ENCODE results near the gene DNAH2. TPM values are rescaled to one million over a fixed set of nuclear protein-coding genes. Genes with fewer than 3 reads are reported as not detected.

The DNAH2 gene
- polyA plus RNA-seq, 1 donor from 2014 or later: 2.0 TPM

GRCh38 chr17:7705269-7706255, 12.0 kb upstream of the DNAH2 start:
- peaks cover 37% of the 10 kb centered on the region for H3K79me2 ChIP-seq (replicated peaks; ENCODE audit: insufficient read depth, low read length)
- H3F3A ChIP-seq (ENCODE audit: insufficient read depth, low read length, poor library complexity, severe bottlenecking): peaks cover 6% of the 10 kb centered on the region
- H3K27me3 ChIP-seq (ENCODE audit: insufficient read depth, low read depth, low read length): no peaks in the 10 kb centered on the region
- peak overlapping the region; percentile 93 for H3K9ac ChIP-seq (ENCODE audit: low read length)
- no peak for TF ChIP-seq REST (IDR thresholded peaks at IDR 0.05; ENCODE audit: borderline replicate concordance)
- no peak for TF ChIP-seq TAF1 (IDR thresholded peaks at IDR 0.05; ENCODE audit: low read depth)
- TF ChIP-seq MXI1 (conservative IDR thresholded peaks at IDR 0.05; ENCODE audit: poor library complexity, severe bottlenecking): peak; percentile 43
- peak overlapping the region; percentile 97 for H3K4me2 ChIP-seq (ENCODE audit: low read length)
- H4K20me1 ChIP-seq (ENCODE audit: insufficient read depth): peaks cover 3% of the 10 kb centered on the region
- H3K4me3 ChIP-seq (ENCODE audit: low read length): peak overlapping the region; percentile 98
- H3K36me3 ChIP-seq (ENCODE audit: insufficient read depth, low read length): no peaks in the 10 kb centered on the region
- peak overlapping the region; percentile 95 for H3K27ac ChIP-seq (ENCODE audit: low read length)
- H3K9me3 ChIP-seq (ENCODE audit: low read length): no peaks in the 10 kb centered on the region
- H3K9me2 ChIP-seq (ENCODE audit: insufficient read depth, low read length): no peaks in the 10 kb centered on the region
- H2AFZ ChIP-seq (ENCODE audit: low read depth, low read length): peak overlapping the region; percentile 81

GRCh38 chr17:7706631-7707354, 10.8 kb upstream of the DNAH2 start:
- peaks cover 3% of the 10 kb centered on the region for H4K20me1 ChIP-seq (ENCODE audit: insufficient read depth)
- no peaks in the 10 kb centered on the region for H3K9me3 ChIP-seq (ENCODE audit: low read length)
- H3K9ac ChIP-seq (ENCODE audit: low read length): peak overlapping the region; percentile 93
- H3K79me2 ChIP-seq (replicated peaks; ENCODE audit: insufficient read depth, low read length): peaks cover 37% of the 10 kb centered on the region
- no peaks in the 10 kb centered on the region for H3K9me2 ChIP-seq (ENCODE audit: insufficient read depth, low read length)
- no peak overlapping the region for H2AFZ ChIP-seq (ENCODE audit: low read depth, low read length)
- no peak for TF ChIP-seq MXI1 (conservative IDR thresholded peaks at IDR 0.05; ENCODE audit: poor library complexity, severe bottlenecking)
- TF ChIP-seq RAD21 (conservative IDR thresholded peaks at IDR 0.05): no peak
- TF ChIP-seq SMC3 (conservative IDR thresholded peaks at IDR 0.05; ENCODE audit: poor library complexity): no peak
- TF ChIP-seq EZH2 (IDR thresholded peaks at IDR 0.05; ENCODE audit: borderline replicate concordance, insufficient read depth, low read length, poor library complexity, severe bottlenecking): no peak
- no peak for TF ChIP-seq TAF1 (IDR thresholded peaks at IDR 0.05; ENCODE audit: low read depth)
- TF ChIP-seq REST (IDR thresholded peaks at IDR 0.05; ENCODE audit: borderline replicate concordance): no peak
- TF ChIP-seq EP300 (conservative IDR thresholded peaks at IDR 0.05; ENCODE audit: poor library complexity, severe bottlenecking): no peak
- TF ChIP-seq POLR2AphosphoS5 (IDR thresholded peaks at IDR 0.05): no peak
- TF ChIP-seq, protein P1, sequence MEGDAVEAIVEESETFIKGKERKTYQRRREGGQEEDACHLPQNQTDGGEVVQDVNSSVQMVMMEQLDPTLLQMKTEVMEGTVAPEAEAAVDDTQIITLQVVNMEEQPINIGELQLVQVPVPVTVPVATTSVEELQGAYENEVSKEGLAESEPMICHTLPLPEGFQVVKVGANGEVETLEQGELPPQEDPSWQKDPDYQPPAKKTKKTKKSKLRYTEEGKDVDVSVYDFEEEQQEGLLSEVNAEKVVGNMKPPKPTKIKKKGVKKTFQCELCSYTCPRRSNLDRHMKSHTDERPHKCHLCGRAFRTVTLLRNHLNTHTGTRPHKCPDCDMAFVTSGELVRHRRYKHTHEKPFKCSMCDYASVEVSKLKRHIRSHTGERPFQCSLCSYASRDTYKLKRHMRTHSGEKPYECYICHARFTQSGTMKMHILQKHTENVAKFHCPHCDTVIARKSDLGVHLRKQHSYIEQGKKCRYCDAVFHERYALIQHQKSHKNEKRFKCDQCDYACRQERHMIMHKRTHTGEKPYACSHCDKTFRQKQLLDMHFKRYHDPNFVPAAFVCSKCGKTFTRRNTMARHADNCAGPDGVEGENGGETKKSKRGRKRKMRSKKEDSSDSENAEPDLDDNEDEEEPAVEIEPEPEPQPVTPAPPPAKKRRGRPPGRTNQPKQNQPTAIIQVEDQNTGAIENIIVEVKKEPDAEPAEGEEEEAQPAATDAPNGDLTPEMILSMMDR (IDR thresholded peaks at IDR 0.05; ENCODE audit: poor library complexity, severe bottlenecking): no peak
- peaks cover 6% of the 10 kb centered on the region for H3F3A ChIP-seq (ENCODE audit: insufficient read depth, low read length, poor library complexity, severe bottlenecking)
- H3K36me3 ChIP-seq (ENCODE audit: insufficient read depth, low read length): no peaks in the 10 kb centered on the region
- H3K27me3 ChIP-seq (ENCODE audit: insufficient read depth, low read depth, low read length): no peaks in the 10 kb centered on the region
- H3K4me2 ChIP-seq (ENCODE audit: low read length): peak overlapping the region; percentile 97
- H3K4me3 ChIP-seq (ENCODE audit: low read length): peak overlapping the region; percentile 98
- peak overlapping the region; percentile 95 for H3K27ac ChIP-seq (ENCODE audit: low read length)
